Cardiac muscle cell (in vitro differentiated cells and primary cell): Measurements from ENCODE around the gene VASN. TPM values are rescaled to one million over a fixed set of nuclear protein-coding genes. Genes with fewer than 3 reads are reported as not detected.

Source experiments
- DNase-seq, 2 donors: peaks; one replicate each; pipeline versions ENCODE4 v3.0.0 to v3.0.0-alpha.2; 2010 to 2017; ENCODE audit warnings: low read depth in 1 of 2, low spot score in 1 of 2
- H3K27ac ChIP-seq: fragments of 200-600 bp; sonication (generic); 2 replicates; pipeline ENCODE4 v1.5.1; 2016
- H3K27me3 ChIP-seq: fragments of 200-600 bp; sonication (generic); 2 replicates; pipeline ENCODE4 v1.6.0; 2016; ENCODE audit warnings: control low read depth
- H3K36me3 ChIP-seq: fragments of 200-600 bp; sonication (generic); 2 replicates; pipeline ENCODE4 v1.5.1; 2016; ENCODE audit warnings: control low read depth
- H3K4me1 ChIP-seq: fragments of 200-600 bp; sonication (generic); 2 replicates; pipeline ENCODE4 v1.8.1; 2017; ENCODE audit warnings: low read depth, mild to moderate bottlenecking, mixed run types
- H3K4me3 ChIP-seq: fragments of 200-600 bp; sonication (generic); 2 replicates; pipeline ENCODE4 v1.5.1; 2016; ENCODE audit warnings: mild to moderate bottlenecking
- H3K9me3 ChIP-seq: fragments of 200-600 bp; sonication (generic); 2 replicates; pipeline ENCODE4 v1.5.1; 2017; ENCODE audit warnings: low read depth, mild to moderate bottlenecking, control low read depth
- CTCF ChIP-seq: IDR thresholded peaks from 2 replicates; pipeline ENCODE4 v1.5.1; 2012; ENCODE audit warnings: low read depth, mild to moderate bottlenecking, low read length
- polyA plus RNA-seq: library from polyadenylated mRNA; unstranded; fragments of >200 nt; fragmentation: Nextera tagmentation; extraction: Ambion mirVana; gene quantifications from 2 replicates; pipeline ENCODE4 v1.2.1, GENCODE V29; 2016
- total RNA-seq: library from RNA; depleted of rRNA; stranded (reverse); fragments of >200 nt; gene quantifications from 2 replicates; pipeline ENCODE4 v1.2.3, GENCODE V29; 2016

VASN gene
- total and polyA plus RNA-seq, 2 experiments from 2014 or later: 18.9 to 33.3 TPM

GRCh38 chr16:4365014-4365406, 6.6 kb upstream of the VASN start:
- no peak for TF ChIP-seq CTCF
- no peak for DNase-seq
- Histone ChIP-seq H3K27ac (no peak overlapping the region), H3K36me3 (no peaks in the 10 kb centered on the region), H3K27me3 (no peaks in the 10 kb centered on the region), H3K4me3 (no peak overlapping the region), H3K9me3 (no peaks in the 10 kb centered on the region), H3K4me1 (no peaks in the 10 kb centered on the region)

- H3K4me1 ChIP-seq: peaks cover 5% of the 10 kb centered on the region
- H3K9me3 ChIP-seq: no peaks in the 10 kb centered on the region
- no peak for TF ChIP-seq CTCF
- no peak overlapping the region for H3K27ac ChIP-seq
- H3K4me3 ChIP-seq: no peak overlapping the region
- no peaks in the 10 kb centered on the region for H3K27me3 ChIP-seq
- DNase-seq: no peak
- H3K36me3 ChIP-seq: no peaks in the 10 kb centered on the region
These were observed 6.0 kb upstream of the VASN start for GRCh38 chr16:4365615-4366014.

DNA sequence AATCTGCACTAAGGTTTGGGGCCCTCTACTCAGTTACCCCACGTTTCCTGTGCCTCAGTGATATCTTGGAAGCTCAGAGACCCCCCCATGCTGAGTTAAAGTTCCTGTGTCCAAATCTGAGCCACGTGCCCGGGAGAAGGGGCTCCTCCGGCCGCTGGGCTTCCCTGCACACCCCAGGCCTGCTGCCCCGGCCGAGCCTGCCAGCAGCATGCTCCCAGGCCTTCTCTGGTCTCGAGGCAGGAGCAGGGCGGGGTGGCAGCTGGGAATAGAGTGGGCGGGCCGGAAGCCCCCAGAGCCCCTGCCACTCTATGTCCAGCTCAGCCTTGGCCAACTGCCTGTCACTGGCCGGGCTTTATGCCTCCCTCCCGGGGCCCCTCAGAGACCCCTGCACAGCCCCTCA, 5.6 kb upstream of the VASN start:
- DNase-seq: no peak
- Histone ChIP-seq H3K4me1 (peaks cover 9% of the 10 kb centered on the region), H3K9me3 (no peaks in the 10 kb centered on the region), H3K27me3 (no peaks in the 10 kb centered on the region), H3K4me3 (no peak overlapping the region), H3K36me3 (no peaks in the 10 kb centered on the region), H3K27ac (no peak overlapping the region)
- no peak for TF ChIP-seq CTCF

GRCh38 chr16:4367393-4367856, 4.2 kb upstream of the VASN start:
- no peaks in the 10 kb centered on the region for H3K9me3 ChIP-seq
- no peaks in the 10 kb centered on the region for H3K27me3 ChIP-seq
- no peak for TF ChIP-seq CTCF
- DNase-seq: no peak
- peaks cover 13% of the 10 kb centered on the region for H3K4me1 ChIP-seq
- no peaks in the 10 kb centered on the region for H3K36me3 ChIP-seq
- no peak overlapping the region for H3K27ac ChIP-seq
- no peak overlapping the region for H3K4me3 ChIP-seq

DNA sequence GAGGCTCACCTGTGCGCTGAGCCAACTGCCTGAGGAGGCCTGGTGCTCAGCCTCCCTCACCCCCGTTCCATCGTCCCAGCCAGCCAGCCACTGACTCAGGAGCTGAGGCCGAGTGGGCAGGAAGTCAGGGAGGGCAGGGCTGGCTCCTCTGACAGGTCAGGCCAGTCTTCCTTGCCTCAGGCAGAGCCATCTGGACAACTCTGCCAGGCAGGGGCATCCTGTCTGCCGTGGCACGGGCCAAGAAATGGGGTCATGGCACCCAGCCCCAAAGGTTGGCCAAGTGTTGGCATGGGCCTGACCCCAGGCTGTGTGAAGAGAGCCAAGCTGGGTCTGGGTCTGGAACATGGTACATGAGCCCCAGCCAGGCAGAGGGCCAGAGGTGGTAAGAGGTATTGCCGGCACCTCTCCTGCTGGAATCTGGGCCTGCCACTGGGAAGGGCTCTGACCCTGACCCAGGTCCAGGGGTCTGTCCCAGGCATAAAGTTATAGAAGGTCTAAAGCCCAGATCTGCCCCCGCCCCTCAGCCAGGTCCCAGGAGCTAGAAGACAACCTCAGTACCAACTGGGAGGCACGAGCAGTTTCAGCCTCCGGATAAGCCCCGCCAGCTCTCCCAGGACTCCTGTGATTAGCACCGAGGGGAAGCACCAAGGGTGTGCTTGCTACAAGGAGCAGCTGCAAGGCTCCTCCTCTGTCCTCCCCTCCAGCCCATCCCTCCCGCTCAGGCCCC, 2.5 kb upstream of the VASN start:
- Histone ChIP-seq H3K4me3 (no peak overlapping the region), H3K27ac (peak overlapping the region; percentile 89), H3K36me3 (no peaks in the 10 kb centered on the region), H3K27me3 (no peaks in the 10 kb centered on the region), H3K9me3 (no peaks in the 10 kb centered on the region), H3K4me1 (peaks cover 26% of the 10 kb centered on the region)
- no peak for TF ChIP-seq CTCF
- no peak for DNase-seq

- H3K4me1 ChIP-seq: peaks cover 33% of the 10 kb centered on the region
- H3K9me3 ChIP-seq: no peaks in the 10 kb centered on the region
- H3K27ac ChIP-seq: peak overlapping the region; percentile 89
- H3K27me3 ChIP-seq: no peaks in the 10 kb centered on the region
- no peak overlapping the region for H3K4me3 ChIP-seq
- DNase-seq: no peak
- no peak for TF ChIP-seq CTCF
- no peaks in the 10 kb centered on the region for H3K36me3 ChIP-seq
These were observed 1.5 kb upstream of the VASN start for GRCh38 chr16:4370151-4370550.
